Measurements from ENCODE around the gene DCANP1. TPM values are rescaled to one million over a fixed set of nuclear protein-coding genes. Genes with fewer than 3 reads are reported as not detected.

Gene DCANP1
- total RNA-seq, 3 donors from 2014 or later: not detected

GRCh38 chr5:135444360-135444759 lies 2.8 kb downstream of the DCANP1 start:
- Mint-ChIP-seq H3K36me3 (ENCODE audit: insufficient read depth) (no peaks in the 10 kb centered on the region), H3K27me3 (ENCODE audit: low read depth) (peaks cover 5% of the 10 kb centered on the region), H3K4me3 (no peak overlapping the region), H3K4me1 (ENCODE audit: low read depth) (no peaks in the 10 kb centered on the region), H3K9me3 (no peaks in the 10 kb centered on the region)
- DNase-seq: no peak
- no peak for ATAC-seq

- no peak overlapping the region for H3K4me3 Mint-ChIP-seq
- H3K4me1 Mint-ChIP-seq (ENCODE audit: low read depth): no peaks in the 10 kb centered on the region
- no peaks in the 10 kb centered on the region for H3K36me3 Mint-ChIP-seq (ENCODE audit: insufficient read depth)
- DNase-seq (no peak), ATAC-seq (no peak)
- H3K9me3 Mint-ChIP-seq: no peaks in the 10 kb centered on the region
- H3K27me3 Mint-ChIP-seq (ENCODE audit: low read depth): peaks cover 4% of the 10 kb centered on the region
Observed at GRCh38 chr5:135443161-135443960, 3.8 kb downstream of the DCANP1 start.

- ATAC-seq: no peak
- Mint-ChIP-seq H3K4me3 (no peak overlapping the region), H3K9me3 (no peaks in the 10 kb centered on the region), H3K36me3 (ENCODE audit: insufficient read depth) (no peaks in the 10 kb centered on the region), H3K4me1 (ENCODE audit: low read depth) (no peaks in the 10 kb centered on the region), H3K27me3 (ENCODE audit: low read depth) (peaks cover 4% of the 10 kb centered on the region)
- no peak for DNase-seq
Observed at GRCh38 chr5:135442431-135443160, 4.6 kb downstream of the DCANP1 start.

- DNase-seq (no peak), ATAC-seq (no peak)
- Mint-ChIP-seq H3K27me3 (ENCODE audit: low read depth) (peaks cover 5% of the 10 kb centered on the region), H3K36me3 (ENCODE audit: insufficient read depth) (no peaks in the 10 kb centered on the region), H3K4me1 (ENCODE audit: low read depth) (no peaks in the 10 kb centered on the region), H3K9me3 (no peaks in the 10 kb centered on the region), H3K4me3 (no peak overlapping the region)
Observed at GRCh38 chr5:135441919-135442318, 5.2 kb downstream of the DCANP1 start.

GRCh38 chr5:135441350-135441831 lies 5.8 kb downstream of the DCANP1 start:
- H3K4me1 Mint-ChIP-seq (ENCODE audit: low read depth): no peaks in the 10 kb centered on the region
- no peak for DNase-seq

GRCh38 chr5:135440916-135441315 lies 6.2 kb downstream of the DCANP1 start:
- Mint-ChIP-seq H3K4me1 (ENCODE audit: low read depth) (no peaks in the 10 kb centered on the region), H3K36me3 (ENCODE audit: insufficient read depth) (no peaks in the 10 kb centered on the region)

More at GRCh38 chr5:135441350-135441831, 5.8 kb downstream of the DCANP1 start:
- Mint-ChIP-seq H3K9me3 (no peaks in the 10 kb centered on the region), H3K27me3 (ENCODE audit: low read depth) (peaks cover 5% of the 10 kb centered on the region), H3K36me3 (ENCODE audit: insufficient read depth) (no peaks in the 10 kb centered on the region), H3K4me3 (no peak overlapping the region)
- no peak for ATAC-seq

GRCh38 chr5:135439231-135440205 lies 7.6 kb downstream of the DCANP1 start:
- no peak for DNase-seq
- ATAC-seq: no peak
- no peak overlapping the region for H3K4me3 Mint-ChIP-seq
- H3K27me3 Mint-ChIP-seq (ENCODE audit: low read depth): peaks cover 14% of the 10 kb centered on the region
- no peaks in the 10 kb centered on the region for H3K36me3 Mint-ChIP-seq (ENCODE audit: insufficient read depth)
- no peaks in the 10 kb centered on the region for H3K4me1 Mint-ChIP-seq (ENCODE audit: low read depth)
- no peaks in the 10 kb centered on the region for H3K9me3 Mint-ChIP-seq

More at GRCh38 chr5:135440916-135441315, 6.2 kb downstream of the DCANP1 start:
- no peak overlapping the region for H3K4me3 Mint-ChIP-seq
- DNase-seq (no peak), ATAC-seq (no peak)
- peaks cover 7% of the 10 kb centered on the region for H3K27me3 Mint-ChIP-seq (ENCODE audit: low read depth)
- H3K9me3 Mint-ChIP-seq: no peaks in the 10 kb centered on the region

- no peak for ATAC-seq
- no peaks in the 10 kb centered on the region for H3K4me1 Mint-ChIP-seq (ENCODE audit: low read depth)
- DNase-seq: no peak
- H3K4me3 Mint-ChIP-seq: no peak overlapping the region
- H3K9me3 Mint-ChIP-seq: no peaks in the 10 kb centered on the region
- peaks cover 14% of the 10 kb centered on the region for H3K27me3 Mint-ChIP-seq (ENCODE audit: low read depth)
- no peaks in the 10 kb centered on the region for H3K36me3 Mint-ChIP-seq (ENCODE audit: insufficient read depth)
Observed at GRCh38 chr5:135438636-135439221, 8.4 kb downstream of the DCANP1 start.

- ATAC-seq (no peak), DNase-seq (no peak)
- Mint-ChIP-seq H3K27me3 (ENCODE audit: low read depth) (peaks cover 14% of the 10 kb centered on the region), H3K36me3 (ENCODE audit: insufficient read depth) (no peaks in the 10 kb centered on the region), H3K4me3 (no peak overlapping the region), H3K9me3 (no peaks in the 10 kb centered on the region), H3K4me1 (ENCODE audit: low read depth) (no peaks in the 10 kb centered on the region)
Observed at GRCh38 chr5:135437796-135438560, 9.2 kb downstream of the DCANP1 start.

- Mint-ChIP-seq H3K36me3 (ENCODE audit: insufficient read depth) (no peaks in the 10 kb centered on the region), H3K4me1 (ENCODE audit: low read depth) (no peaks in the 10 kb centered on the region), H3K9me3 (no peaks in the 10 kb centered on the region), H3K27me3 (ENCODE audit: low read depth) (peaks cover 14% of the 10 kb centered on the region), H3K4me3 (no peak overlapping the region)
- DNase-seq (no peak), ATAC-seq (no peak)
Observed at GRCh38 chr5:135437422-135437795, 9.7 kb downstream of the DCANP1 start.

- ATAC-seq: no peak
- Mint-ChIP-seq H3K36me3 (ENCODE audit: insufficient read depth) (no peaks in the 10 kb centered on the region), H3K4me3 (no peak overlapping the region), H3K9me3 (no peaks in the 10 kb centered on the region), H3K4me1 (ENCODE audit: low read depth) (no peaks in the 10 kb centered on the region), H3K27me3 (ENCODE audit: low read depth) (peaks cover 13% of the 10 kb centered on the region)
- no peak for DNase-seq
Observed at GRCh38 chr5:135436951-135437418, 10.2 kb downstream of the DCANP1 start.

- H3K27me3 Mint-ChIP-seq (ENCODE audit: low read depth): peaks cover 12% of the 10 kb centered on the region
- DNase-seq (no peak), ATAC-seq (no peak)
- H3K4me3 Mint-ChIP-seq: no peak overlapping the region
- H3K36me3 Mint-ChIP-seq (ENCODE audit: insufficient read depth): no peaks in the 10 kb centered on the region
- no peaks in the 10 kb centered on the region for H3K9me3 Mint-ChIP-seq
- H3K4me1 Mint-ChIP-seq (ENCODE audit: low read depth): no peaks in the 10 kb centered on the region
Observed at GRCh38 chr5:135435467-135436330, 11.4 kb downstream of the DCANP1 start.
